ENCODE data around the gene PXYLP1. TPM values are rescaled to one million over a fixed set of nuclear protein-coding genes. Genes with fewer than 3 reads are reported as not detected.

The PXYLP1 gene
- total RNA-seq, 2 donors from 2014 or later: 8.9 to 13.1 TPM

GRCh38 chr3:141261472-141262307 is 30.1 kb downstream of the PXYLP1 start:
- intact Hi-C loops (cut with DNase I): no loop called here
- H3K36me3 ChIP-seq: no peaks in the 10 kb centered on the region
- H3K9ac ChIP-seq (ENCODE audit: low read depth in 2 of 2, low read length in 2 of 2): no peak overlapping the region
- no peak for TF ChIP-seq CTCF (IDR thresholded peaks at IDR 0.05)
- no peak for DNase-seq
- H3K4me1 ChIP-seq: no peaks in the 10 kb centered on the region
- H3K27me3 ChIP-seq: no peaks in the 10 kb centered on the region
- no peak overlapping the region for H3K4me3 ChIP-seq
- no peaks in the 10 kb centered on the region for H3K9me3 ChIP-seq
- H3K27ac ChIP-seq: no peak overlapping the region

GRCh38 chr3:141262308-141262705 is 30.7 kb downstream of the PXYLP1 start:
- intact Hi-C loops (cut with DNase I): no loop called here
- Histone ChIP-seq H3K4me3 (no peak overlapping the region), H3K4me1 (no peaks in the 10 kb centered on the region), H3K9ac (ENCODE audit: low read depth in 2 of 2, low read length in 2 of 2) (no peak overlapping the region), H3K36me3 (no peaks in the 10 kb centered on the region), H3K27me3 (no peaks in the 10 kb centered on the region), H3K9me3 (no peaks in the 10 kb centered on the region), H3K27ac (no peak overlapping the region)
- TF ChIP-seq CTCF (IDR thresholded peaks at IDR 0.05): no peak
- DNase-seq: no peak

DNA sequence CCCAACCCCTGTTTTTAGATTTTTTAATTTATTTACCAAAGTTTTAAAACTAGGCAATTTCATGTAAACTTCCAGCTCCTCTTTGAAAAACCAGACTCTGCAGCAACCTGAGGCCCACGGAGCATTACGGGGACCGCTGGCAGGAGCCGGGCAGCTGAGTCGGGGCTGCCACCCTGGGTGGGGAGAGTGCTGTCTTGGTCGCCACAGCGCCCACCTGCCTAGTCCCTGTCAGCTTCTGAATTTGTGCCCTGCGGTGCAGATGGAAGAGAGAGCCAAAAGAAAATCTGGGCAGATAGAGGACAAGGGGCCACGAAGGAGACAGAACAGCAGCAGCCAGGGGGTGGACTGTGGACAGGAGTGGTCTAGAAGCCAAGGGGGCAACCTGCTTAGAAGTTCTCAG is 34.6 kb downstream of the PXYLP1 start:
- no peak for TF ChIP-seq CTCF (IDR thresholded peaks at IDR 0.05)
- Histone ChIP-seq H3K4me3 (no peak overlapping the region), H3K36me3 (no peaks in the 10 kb centered on the region), H3K4me1 (no peaks in the 10 kb centered on the region), H3K27me3 (no peaks in the 10 kb centered on the region), H3K27ac (no peak overlapping the region), H3K9ac (ENCODE audit: low read depth in 2 of 2, low read length in 2 of 2) (no peak overlapping the region), H3K9me3 (no peaks in the 10 kb centered on the region)
- intact Hi-C loops (cut with DNase I): no loop called here
- DNase-seq: no peak

GRCh38 chr3:141266797-141267555 is 35.4 kb downstream of the PXYLP1 start:
- Histone ChIP-seq H3K9me3 (no peaks in the 10 kb centered on the region), H3K36me3 (no peaks in the 10 kb centered on the region), H3K27me3 (no peaks in the 10 kb centered on the region), H3K4me3 (no peak overlapping the region), H3K4me1 (no peaks in the 10 kb centered on the region), H3K27ac (peak overlapping the region; percentile 27), H3K9ac (ENCODE audit: low read depth in 2 of 2, low read length in 2 of 2) (no peak overlapping the region)
- intact Hi-C loops (cut with DNase I): no loop called here
- no peak for DNase-seq
- TF ChIP-seq CTCF (IDR thresholded peaks at IDR 0.05): no peak

DNA sequence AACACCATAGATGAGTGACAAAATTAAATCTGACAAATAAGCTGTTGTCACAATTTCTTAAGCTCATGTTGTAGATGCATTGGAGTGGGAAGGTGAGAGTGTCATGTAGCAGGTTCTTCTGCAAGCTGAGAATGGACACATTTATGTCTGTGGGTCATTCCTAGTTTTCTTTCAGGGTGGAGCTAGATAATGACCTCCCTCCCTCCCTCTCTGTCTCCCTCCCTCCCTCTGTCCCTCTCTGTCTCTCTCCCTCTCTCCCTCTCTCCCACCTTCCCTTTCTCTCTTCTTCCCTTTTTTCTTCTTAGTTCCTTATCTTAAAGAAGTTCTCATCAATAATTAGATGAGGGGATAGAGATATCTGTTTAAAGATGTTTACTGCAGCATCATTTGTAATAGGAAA is 36.0 kb downstream of the PXYLP1 start:
- intact Hi-C loops (cut with DNase I): no loop called here
- no peak overlapping the region for H3K4me3 ChIP-seq
- DNase-seq: no peak
- TF ChIP-seq CTCF (IDR thresholded peaks at IDR 0.05): no peak
- H3K27me3 ChIP-seq: no peaks in the 10 kb centered on the region
- no peaks in the 10 kb centered on the region for H3K36me3 ChIP-seq
- no peaks in the 10 kb centered on the region for H3K4me1 ChIP-seq
- H3K27ac ChIP-seq: no peak overlapping the region
- H3K9ac ChIP-seq (ENCODE audit: low read depth in 2 of 2, low read length in 2 of 2): no peak overlapping the region
- H3K9me3 ChIP-seq: no peaks in the 10 kb centered on the region

Data from colonic mucosa (tissue), 4 donors.